ENCODE data around the gene HK2. TPM values are rescaled to one million over a fixed set of nuclear protein-coding genes. Genes with fewer than 3 reads are reported as not detected.

HK2 gene
- total and polyA plus RNA-seq, 2 of the 4 experiments (the other 2 are of a cell fraction), result 17.4 to 20.9 TPM

GRCh38 chr2:74819702-74820101 is 14.2 kb upstream of the HK2 start:
- Histone ChIP-seq H3K9me3 (ENCODE audit: control insufficient read depth, insufficient read depth, low read length) (no peaks in the 10 kb centered on the region), H2AFZ (replicated peaks; ENCODE audit: low read length, poor library complexity) (no peak overlapping the region), H3K27ac (ENCODE audit: insufficient read depth, low read length) (no peak overlapping the region), H4K5ac (ENCODE audit: low read depth, low read length) (no peak overlapping the region), H3K4me3 (ENCODE audit: insufficient read depth, low read depth, low read length) (no peak overlapping the region), H3K56ac (ENCODE audit: extremely low read depth, insufficient read depth, low read length) (no peak overlapping the region), H2AK5ac (ENCODE audit: low read depth, low read length) (no peak overlapping the region), H3K36me3 (ENCODE audit: control insufficient read depth, insufficient read depth, low read length) (no peaks in the 10 kb centered on the region), H3K18ac (ENCODE audit: low read depth, low read length) (no peak overlapping the region), H2BK120ac (ENCODE audit: low read depth, low read length) (no peak overlapping the region), H3K9ac (ENCODE audit: low read depth, low read length) (no peak overlapping the region), H2BK15ac (ENCODE audit: low read depth, low read length) (no peak overlapping the region), H4K91ac (ENCODE audit: insufficient read depth, low read depth, low read length) (no peak overlapping the region), H4K20me1 (ENCODE audit: insufficient read depth, low read length) (no peaks in the 10 kb centered on the region), H2BK20ac (ENCODE audit: low read depth, low read length) (no peak overlapping the region), H3K4me2 (ENCODE audit: low read depth, low read length) (no peak overlapping the region), H3K14ac (replicated peaks; ENCODE audit: low read depth, low read length) (no peak overlapping the region), H3K9me1 (ENCODE audit: insufficient read depth, low read length) (no peaks in the 10 kb centered on the region), H4K8ac (ENCODE audit: low read depth in 2 of 2, low read length in 2 of 2) (no peak overlapping the region), H2AK9ac (replicated peaks; ENCODE audit: low read depth, low read length, poor library complexity) (no peak overlapping the region), H3K23ac (ENCODE audit: low read depth, low read length) (no peak overlapping the region), H3K79me1 (ENCODE audit: low read depth in 1 of 2, low read length in 2 of 2) (no peaks in the 10 kb centered on the region), H3K27me3 (ENCODE audit: control insufficient read depth, insufficient read depth, low read length) (peaks cover 6% of the 10 kb centered on the region), H3K4ac (ENCODE audit: low read depth, low read length) (no peak overlapping the region), H2BK5ac (ENCODE audit: low read depth, low read length, poor library complexity, severe bottlenecking) (no peak overlapping the region), H3K4me1 (ENCODE audit: control insufficient read depth, insufficient read depth, low read length) (peaks cover 2% of the 10 kb centered on the region; the same call in 1 of the 2 replicates)
- POLR2A ChIA-PET (ENCODE audit: unreplicated experiment), result no interaction called here
- CTCF ChIA-PET, result interaction anchor here (1.2 kb wide), 1 partner anchor 47 kb away, joined by 3 read pairs; no protein-coding TSS in a partner anchor
- ATAC-seq (ENCODE audit: low read depth), result no peak
- TF ChIP-seq CEBPB (IDR thresholded peaks at IDR 0.05; ENCODE audit: low read depth, low read length), result no peak
- TF ChIP-seq CHD1 (IDR thresholded peaks at IDR 0.05; ENCODE audit: low read depth, low read length), result no peak
- TF ChIP-seq MAZ (IDR thresholded peaks at IDR 0.05; ENCODE audit: borderline replicate concordance, low read depth, low read length), result no peak
- no peak for TF ChIP-seq ELK1 (IDR thresholded peaks at IDR 0.05; ENCODE audit: borderline replicate concordance, low read depth, low read length)
- no peak for TF ChIP-seq NFE2L2 (IDR thresholded peaks at IDR 0.05; ENCODE audit: low read depth, low read length)
- TF ChIP-seq RFX5 (IDR thresholded peaks at IDR 0.05; ENCODE audit: low read depth, low read length), result no peak
- TF ChIP-seq MXI1 (IDR thresholded peaks at IDR 0.05; ENCODE audit: borderline replicate concordance, low read depth, low read length), result no peak
- TF ChIP-seq, protein P1, sequence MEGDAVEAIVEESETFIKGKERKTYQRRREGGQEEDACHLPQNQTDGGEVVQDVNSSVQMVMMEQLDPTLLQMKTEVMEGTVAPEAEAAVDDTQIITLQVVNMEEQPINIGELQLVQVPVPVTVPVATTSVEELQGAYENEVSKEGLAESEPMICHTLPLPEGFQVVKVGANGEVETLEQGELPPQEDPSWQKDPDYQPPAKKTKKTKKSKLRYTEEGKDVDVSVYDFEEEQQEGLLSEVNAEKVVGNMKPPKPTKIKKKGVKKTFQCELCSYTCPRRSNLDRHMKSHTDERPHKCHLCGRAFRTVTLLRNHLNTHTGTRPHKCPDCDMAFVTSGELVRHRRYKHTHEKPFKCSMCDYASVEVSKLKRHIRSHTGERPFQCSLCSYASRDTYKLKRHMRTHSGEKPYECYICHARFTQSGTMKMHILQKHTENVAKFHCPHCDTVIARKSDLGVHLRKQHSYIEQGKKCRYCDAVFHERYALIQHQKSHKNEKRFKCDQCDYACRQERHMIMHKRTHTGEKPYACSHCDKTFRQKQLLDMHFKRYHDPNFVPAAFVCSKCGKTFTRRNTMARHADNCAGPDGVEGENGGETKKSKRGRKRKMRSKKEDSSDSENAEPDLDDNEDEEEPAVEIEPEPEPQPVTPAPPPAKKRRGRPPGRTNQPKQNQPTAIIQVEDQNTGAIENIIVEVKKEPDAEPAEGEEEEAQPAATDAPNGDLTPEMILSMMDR (conservative IDR thresholded peaks at IDR 0.05; ENCODE audit: low read depth, low read length), result no peak
- TF ChIP-seq FOS (IDR thresholded peaks at IDR 0.05; ENCODE audit: low read depth, low read length), result no peak
- no peak for TF ChIP-seq RCOR1 (IDR thresholded peaks at IDR 0.05; ENCODE audit: insufficient replicate concordance, low read length)
- no peak for TF ChIP-seq SMC3 (IDR thresholded peaks at IDR 0.05; ENCODE audit: low read depth, low read length)
- TF ChIP-seq BHLHE40 (IDR thresholded peaks at IDR 0.05; ENCODE audit: low read depth, low read length), result no peak
- no peak for TF ChIP-seq MAFK (IDR thresholded peaks at IDR 0.05; ENCODE audit: low read depth, low read length)
- TF ChIP-seq, protein P2, sequence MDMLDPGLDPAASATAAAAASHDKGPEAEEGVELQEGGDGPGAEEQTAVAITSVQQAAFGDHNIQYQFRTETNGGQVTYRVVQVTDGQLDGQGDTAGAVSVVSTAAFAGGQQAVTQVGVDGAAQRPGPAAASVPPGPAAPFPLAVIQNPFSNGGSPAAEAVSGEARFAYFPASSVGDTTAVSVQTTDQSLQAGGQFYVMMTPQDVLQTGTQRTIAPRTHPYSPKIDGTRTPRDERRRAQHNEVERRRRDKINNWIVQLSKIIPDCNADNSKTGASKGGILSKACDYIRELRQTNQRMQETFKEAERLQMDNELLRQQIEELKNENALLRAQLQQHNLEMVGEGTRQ (IDR thresholded peaks at IDR 0.05; ENCODE audit: low read depth, low read length), result no peak
- no peak for TF ChIP-seq POLR2A (IDR thresholded peaks at IDR 0.05; ENCODE audit: low read depth, low read length)
- TF ChIP-seq RAD21 (IDR thresholded peaks at IDR 0.05; ENCODE audit: low read length), result no peak
- BruUV-seq (replicated peaks), result no TSS peak
- intact Hi-C loops (cut with micrococcal nuclease), result no loop called here
- DNase-seq, result no peak
- dilution Hi-C loops (cut with HindIII; ENCODE audit: low sequenced_read_pairs, unreplicated experiment), result no loop called here
- in situ Hi-C loops (cut with MboI; ENCODE audit: low sequenced_read_pairs), result no loop called here

Data from IMR-90 (cell line).